ENCODE measurements around the gene D2HGDH.
"Not testable (repeated sequence)": the region's sequence is repeated elsewhere in the genome, so short reads cannot be mapped to it uniquely, and the experiment has no call there.

D2HGDH gene

GRCh38 chr2:241751152-241751551 is 16.7 kb downstream of the D2HGDH start:
- no peak for DNase-seq

GRCh38 chr2:241751776-241752175 is 17.3 kb downstream of the D2HGDH start:
- DNase-seq: no peak

- DNase-seq: no peak
Observed at GRCh38 chr2:241752253-241752652, 17.8 kb downstream of the D2HGDH start.

- no peak for DNase-seq
Observed at GRCh38 chr2:241752689-241753276, 18.4 kb downstream of the D2HGDH start.

- DNase-seq: no peak
Observed at GRCh38 chr2:241753493-241753892, 19.1 kb downstream of the D2HGDH start.

GRCh38 chr2:241754042-241754441 is 19.6 kb downstream of the D2HGDH start:
- DNase-seq: no peak

GRCh38 chr2:241755166-241755565 is 20.7 kb downstream of the D2HGDH start:
- no peak for DNase-seq

- no peak for DNase-seq
Observed at GRCh38 chr2:241755777-241756176, 21.3 kb downstream of the D2HGDH start.

GRCh38 chr2:241759067-241759807 is 24.8 kb downstream of the D2HGDH start:
- DNase-seq: no peak

GRCh38 chr2:241759893-241760292 is 25.5 kb downstream of the D2HGDH start:
- DNase-seq: not testable (repeated sequence)

GRCh38 chr2:241760301-241760771 is 25.9 kb downstream of the D2HGDH start:
- no peak for DNase-seq

- no peak for DNase-seq
Observed at GRCh38 chr2:241762321-241762932, 28.0 kb downstream of the D2HGDH start.

- DNase-seq: no peak
Observed at GRCh38 chr2:241762933-241763369, 28.5 kb downstream of the D2HGDH start.

- no peak for DNase-seq
Observed at GRCh38 chr2:241763551-241764274, 29.3 kb downstream of the D2HGDH start.

- no peak for DNase-seq
Observed at GRCh38 chr2:241764275-241765241, 30.1 kb downstream of the D2HGDH start.

GRCh38 chr2:241767464-241768250 is 33.2 kb downstream of the D2HGDH start:
- no peak for DNase-seq

- DNase-seq: no peak
Observed at GRCh38 chr2:241768251-241768711, 33.9 kb downstream of the D2HGDH start.

GRCh38 chr2:241768850-241769249 is 34.4 kb downstream of the D2HGDH start:
- no peak for DNase-seq

- no peak for DNase-seq
Observed at GRCh38 chr2:241769819-241770184, 35.4 kb downstream of the D2HGDH start.

GRCh38 chr2:241770185-241770935 is 35.9 kb downstream of the D2HGDH start:
- no peak for DNase-seq
